HEK293 (cell line): Measurements from ENCODE around the gene TEX14.

Experiments
- ELK4 ChIP-seq: IDR thresholded peaks from 2 replicates; pipeline ENCODE4 v1.6.1; 2011; ENCODE audit warnings: mild to moderate bottlenecking, low read depth, low read length, borderline replicate concordance
- GLIS2 ChIP-seq: fragments of 450-650 bp; formaldehyde crosslinking; IDR thresholded peaks from 2 replicates; pipeline ENCODE4 v1.5.1; 2016; ENCODE audit warnings: missing biosample characterization, missing genetic modification characterization
- HOXA7 ChIP-seq: sonication (generic); formaldehyde crosslinking; IDR thresholded peaks from 2 replicates; pipeline ENCODE4 v1.8.1; 2022; ENCODE audit warnings: missing genetic modification reagents, borderline replicate concordance
- IKZF3 ChIP-seq: fragments of 450-650 bp; IDR thresholded peaks from 2 replicates; pipeline ENCODE4 v1.5.0; 2018; ENCODE audit warnings: missing biosample characterization, mild to moderate bottlenecking, missing genetic modification characterization, moderate library complexity
- INSM2 ChIP-seq: fragments of 450-650 bp; formaldehyde crosslinking; IDR thresholded peaks from 2 replicates; pipeline ENCODE4 v1.5.1; 2016; ENCODE audit warnings: missing biosample characterization, missing genetic modification characterization
- KLF8 ChIP-seq: fragments of 450-650 bp; formaldehyde crosslinking; IDR thresholded peaks from 2 replicates; pipeline ENCODE4 v1.5.1; 2016; ENCODE audit warnings: missing biosample characterization, missing genetic modification characterization
- SCRT2 ChIP-seq: fragments of 450-650 bp; formaldehyde crosslinking; IDR thresholded peaks from 2 replicates; pipeline ENCODE4 v1.5.1; 2016; ENCODE audit warnings: missing biosample characterization, missing genetic modification characterization
- YY1 ChIP-seq: fragments of 450-650 bp; formaldehyde crosslinking; IDR thresholded peaks from 2 replicates; pipeline ENCODE4 v1.5.1; 2018; ENCODE audit warnings: missing biosample characterization, missing genetic modification characterization
- ZBTB10 ChIP-seq: fragments of 450-650 bp; formaldehyde crosslinking; IDR thresholded peaks from 2 replicates; pipeline ENCODE4 v1.5.1; 2016; ENCODE audit warnings: missing biosample characterization, missing genetic modification characterization
- ZBTB20 ChIP-seq: fragments of 450-650 bp; formaldehyde crosslinking; IDR thresholded peaks from 2 replicates; pipeline ENCODE4 v1.5.1; 2016; ENCODE audit warnings: missing biosample characterization, missing genetic modification characterization
- ZBTB6 ChIP-seq: fragments of 450-650 bp; formaldehyde crosslinking; IDR thresholded peaks from 2 replicates; pipeline ENCODE4 v1.5.1; 2017; ENCODE audit warnings: missing biosample characterization, missing genetic modification characterization
- ZBTB8A ChIP-seq: fragments of 450-650 bp; formaldehyde crosslinking; IDR thresholded peaks from 2 replicates; pipeline ENCODE4 v1.5.1; 2016; ENCODE audit warnings: missing biosample characterization, missing genetic modification characterization
- ZNF2 ChIP-seq: fragments of 450-650 bp; formaldehyde crosslinking; IDR thresholded peaks from 2 replicates; pipeline ENCODE4 v1.5.1; 2016; ENCODE audit warnings: missing biosample characterization, missing genetic modification characterization
- ZNF211 ChIP-seq: fragments of 450-650 bp; formaldehyde crosslinking; IDR thresholded peaks from 2 replicates; pipeline ENCODE4 v1.5.1; 2016; ENCODE audit warnings: low read depth, missing biosample characterization, missing genetic modification characterization
- ZNF221 ChIP-seq: fragments of 450-650 bp; formaldehyde crosslinking; IDR thresholded peaks from 2 replicates; pipeline ENCODE4 v1.5.1; 2017; ENCODE audit warnings: missing biosample characterization, missing genetic modification characterization, borderline replicate concordance
- ZNF239 ChIP-seq: fragments of 450-650 bp; formaldehyde crosslinking; IDR thresholded peaks from 2 replicates; pipeline ENCODE4 v1.5.1; 2016; ENCODE audit warnings: missing biosample characterization, missing genetic modification characterization
- ZNF266 ChIP-seq: fragments of 450-650 bp; formaldehyde crosslinking; IDR thresholded peaks from 2 replicates; pipeline ENCODE4 v1.5.1; 2016; ENCODE audit warnings: missing biosample characterization, missing genetic modification characterization, low read depth
- ZNF274 ChIP-seq, 2 experiments: fragments of 200-500 bp in 1 of 2; fragments of 450-650 bp in 1 of 2; sonication (Bioruptor generic) in 1 of 2; formaldehyde crosslinking in 1 of 2; IDR thresholded peaks; 2 replicates each; pipeline versions ENCODE4 v1.5.1 to v1.6.1; 2014 to 2016; ENCODE audit warnings: borderline replicate concordance in 1 of 2, inconsistent platforms in 1 of 2, low read length in 1 of 2, missing biosample characterization in 1 of 2, missing genetic modification characterization in 1 of 2
- ZNF292 ChIP-seq: fragments of 450-650 bp; formaldehyde crosslinking; IDR thresholded peaks from 2 replicates; pipeline ENCODE4 v1.5.1; 2016; ENCODE audit warnings: low read depth, missing biosample characterization, missing genetic modification characterization, borderline replicate concordance
- ZNF341 ChIP-seq: fragments of 450-650 bp; formaldehyde crosslinking; IDR thresholded peaks from 2 replicates; pipeline ENCODE4; 2016; ENCODE audit warnings: low read depth, missing biosample characterization, missing genetic modification characterization
- ZNF350 ChIP-seq: fragments of 450-650 bp; formaldehyde crosslinking; IDR thresholded peaks from 2 replicates; pipeline ENCODE4 v1.5.0; 2017; ENCODE audit warnings: missing biosample characterization, mild to moderate bottlenecking, missing genetic modification characterization
- ZNF354C ChIP-seq: fragments of 450-650 bp; formaldehyde crosslinking; IDR thresholded peaks from 2 replicates; pipeline ENCODE4 v1.5.1; 2016; ENCODE audit warnings: missing biosample characterization, missing genetic modification characterization, low read depth, borderline replicate concordance
- ZNF530 ChIP-seq: fragments of 450-650 bp; formaldehyde crosslinking; IDR thresholded peaks from 2 replicates; pipeline ENCODE4 v1.5.1; 2016; ENCODE audit warnings: low read depth, missing biosample characterization, missing genetic modification characterization
- ZNF585B ChIP-seq: fragments of 450-650 bp; formaldehyde crosslinking; IDR thresholded peaks from 2 replicates; pipeline ENCODE4 v1.5.1; 2016; ENCODE audit warnings: missing biosample characterization, missing genetic modification characterization
- ZNF600 ChIP-seq: fragments of 450-650 bp; formaldehyde crosslinking; IDR thresholded peaks from 2 replicates; pipeline ENCODE4 v1.5.1; 2016; ENCODE audit warnings: missing biosample characterization, missing genetic modification characterization
- ZNF623 ChIP-seq: fragments of 450-650 bp; formaldehyde crosslinking; IDR thresholded peaks from 2 replicates; pipeline ENCODE4 v1.5.1; 2016; ENCODE audit warnings: missing biosample characterization, missing genetic modification characterization
- ZNF624 ChIP-seq: fragments of 450-650 bp; formaldehyde crosslinking; IDR thresholded peaks from 2 replicates; pipeline ENCODE4 v1.5.1; 2017; ENCODE audit warnings: missing biosample characterization, missing genetic modification characterization
- ZNF692 ChIP-seq: fragments of 450-650 bp; formaldehyde crosslinking; IDR thresholded peaks from 2 replicates; pipeline ENCODE4 v1.5.1; 2016; ENCODE audit warnings: missing biosample characterization, missing genetic modification characterization
- ZNF76 ChIP-seq: fragments of 450-650 bp; formaldehyde crosslinking; IDR thresholded peaks from 2 replicates; pipeline ENCODE4; 2016; ENCODE audit warnings: low read depth, missing biosample characterization, missing genetic modification characterization, borderline replicate concordance
- ZNF768 ChIP-seq: fragments of 450-650 bp; formaldehyde crosslinking; IDR thresholded peaks from 2 replicates; pipeline ENCODE4 v1.5.1; 2018; ENCODE audit warnings: missing biosample characterization, mild to moderate bottlenecking, missing genetic modification characterization
- ZNF776 ChIP-seq: fragments of 450-650 bp; formaldehyde crosslinking; IDR thresholded peaks from 2 replicates; pipeline ENCODE4 v1.5.0; 2017; ENCODE audit warnings: missing biosample characterization, missing genetic modification characterization, borderline replicate concordance
- ZXDB ChIP-seq: fragments of 450-650 bp; formaldehyde crosslinking; IDR thresholded peaks from 2 replicates; pipeline ENCODE4 v1.5.1; 2016; ENCODE audit warnings: missing biosample characterization, missing genetic modification characterization

TEX14 gene

GRCh38 chr17:58513267-58513964 lies 178.4 kb downstream of the TEX14 start (continued):
- TF ChIP-seq ZBTB6 (tag by site-specific recombination), result no peak
- TF ChIP-seq ZNF76 (tag by site-specific recombination), result peak; percentile 71; the same call in 1 of the 2 replicates
- TF ChIP-seq ELK4, result no peak
- TF ChIP-seq ZBTB10 (tag by site-specific recombination), result no peak
- no peak for TF ChIP-seq INSM2
- TF ChIP-seq KLF8 (tag by site-specific recombination), result no peak
- TF ChIP-seq ZNF623 (tag by site-specific recombination), result no peak
- TF ChIP-seq ZNF354C, result no peak
- no peak for TF ChIP-seq ZNF530 (tag by site-specific recombination)
- TF ChIP-seq ZNF211, result no peak
- TF ChIP-seq ZNF624, result no peak
- no peak for TF ChIP-seq HOXA7 (CRISPR knock-in tag)
- TF ChIP-seq ZNF266 (tag by site-specific recombination), result no peak
- TF ChIP-seq ZNF221 (tag by site-specific recombination), result no peak
- TF ChIP-seq ZNF239, result no peak
- TF ChIP-seq ZNF2 (tag by site-specific recombination), result no peak
- TF ChIP-seq ZNF768 (tag by site-specific recombination), result no peak
- peak; percentile 72 for TF ChIP-seq ZNF600 (tag by site-specific recombination)
- TF ChIP-seq ZNF692, result no peak
- no peak for TF ChIP-seq ZXDB (tag by site-specific recombination)
- TF ChIP-seq ZNF274 (IDR thresholded peaks at IDR 0.05; ENCODE audit: low read length), result no peak
- no peak for TF ChIP-seq ZNF274 (tag by site-specific recombination; IDR thresholded peaks at IDR 0.05; ENCODE audit: borderline replicate concordance)
- TF ChIP-seq IKZF3, result no peak
- TF ChIP-seq ZNF341, result no peak
- no peak for TF ChIP-seq ZNF292 (tag by site-specific recombination)
- no peak for TF ChIP-seq ZNF350
- TF ChIP-seq ZBTB20, result 0 out of 2 replicates have a peak, but pooled peaks have one; percentile 9
- TF ChIP-seq YY1 (tag by site-specific recombination), result no peak
- no peak for TF ChIP-seq ZBTB8A
- TF ChIP-seq ZNF585B, result no peak
- TF ChIP-seq ZNF776 (tag by site-specific recombination), result no peak
- TF ChIP-seq GLIS2 (tag by site-specific recombination), result peak; percentile 68
- TF ChIP-seq SCRT2, result no peak
